ENCODE data around the gene RPS6KA2.

RPS6KA2 gene

GRCh38 chr6:166664135-166664534 is 37.1 kb upstream of the RPS6KA2 start:
- TF ChIP-seq SPI1 (IDR thresholded peaks at IDR 0.05; ENCODE audit: borderline replicate concordance, low read depth) (no peak), CTCF (IDR thresholded peaks at IDR 0.05; ENCODE audit: insufficient read depth, low read length) (no peak), REST (IDR thresholded peaks at IDR 0.05; ENCODE audit: insufficient replicate concordance, low read depth) (no peak), POLR2AphosphoS5 (IDR thresholded peaks at IDR 0.05; ENCODE audit: low read depth) (no peak), GABPA (IDR thresholded peaks at IDR 0.05; ENCODE audit: low read depth) (no peak)
- H3K4me3 ChIP-seq (replicated peaks; ENCODE audit: insufficient read depth, low read length), result no peak overlapping the region
- H3K27ac ChIP-seq (replicated peaks), result no peak overlapping the region
- H3K27me3 ChIP-seq (ENCODE audit: insufficient read depth, poor library complexity, severe bottlenecking), result no peaks in the 10 kb centered on the region
- no peak for DNase-seq (ENCODE audit: low read depth in 1 of 2, low spot score in 1 of 2)

GRCh38 chr6:166663568-166663967 is 36.5 kb upstream of the RPS6KA2 start:
- H3K27ac ChIP-seq (replicated peaks), result no peak overlapping the region
- no peaks in the 10 kb centered on the region for H3K27me3 ChIP-seq (ENCODE audit: insufficient read depth, poor library complexity, severe bottlenecking)
- no peak for TF ChIP-seq GABPA (IDR thresholded peaks at IDR 0.05; ENCODE audit: low read depth)
- no peak for DNase-seq (ENCODE audit: low read depth in 1 of 2, low spot score in 1 of 2)
- no peak overlapping the region for H3K4me3 ChIP-seq (replicated peaks; ENCODE audit: insufficient read depth, low read length)

- no peaks in the 10 kb centered on the region for H3K27me3 ChIP-seq (ENCODE audit: insufficient read depth, poor library complexity, severe bottlenecking)
- TF ChIP-seq GABPA (IDR thresholded peaks at IDR 0.05; ENCODE audit: low read depth), result no peak
- no peak for TF ChIP-seq REST (IDR thresholded peaks at IDR 0.05; ENCODE audit: insufficient replicate concordance, low read depth)
- no peak for TF ChIP-seq POLR2AphosphoS5 (IDR thresholded peaks at IDR 0.05; ENCODE audit: low read depth)
- peak; percentile 46 for TF ChIP-seq SPI1 (IDR thresholded peaks at IDR 0.05; ENCODE audit: borderline replicate concordance, low read depth)
- no peak for TF ChIP-seq CTCF (IDR thresholded peaks at IDR 0.05; ENCODE audit: insufficient read depth, low read length)
- no peak overlapping the region for H3K27ac ChIP-seq (replicated peaks)
- DNase-seq (ENCODE audit: low read depth in 1 of 2, low spot score in 1 of 2), result no peak
- no peak overlapping the region for H3K4me3 ChIP-seq (replicated peaks; ENCODE audit: insufficient read depth, low read length)
Measured at GRCh38 chr6:166662690-166663089, 35.6 kb upstream of the RPS6KA2 start.

GRCh38 chr6:166661327-166662085 is 34.5 kb upstream of the RPS6KA2 start:
- H3K27me3 ChIP-seq (ENCODE audit: insufficient read depth, poor library complexity, severe bottlenecking), result no peaks in the 10 kb centered on the region
- DNase-seq (ENCODE audit: low read depth in 1 of 2, low spot score in 1 of 2), result no peak
- no peak overlapping the region for H3K27ac ChIP-seq (replicated peaks)
- H3K4me3 ChIP-seq (replicated peaks; ENCODE audit: insufficient read depth, low read length), result no peak overlapping the region
- TF ChIP-seq POLR2AphosphoS5 (IDR thresholded peaks at IDR 0.05; ENCODE audit: low read depth), result no peak
- TF ChIP-seq REST (IDR thresholded peaks at IDR 0.05; ENCODE audit: insufficient replicate concordance, low read depth), result no peak
- no peak for TF ChIP-seq GABPA (IDR thresholded peaks at IDR 0.05; ENCODE audit: low read depth)
- no peak for TF ChIP-seq CTCF (IDR thresholded peaks at IDR 0.05; ENCODE audit: insufficient read depth, low read length)
- TF ChIP-seq SPI1 (IDR thresholded peaks at IDR 0.05; ENCODE audit: borderline replicate concordance, low read depth), result no peak

Data from HL-60 (cell line).